Raji (cell line): ENCODE measurements around the gene FXYD1.

Source experiments
- POLR2A ChIP-seq: IDR thresholded peaks from 2 replicates; pipeline ENCODE4 v1.6.1; 2011; ENCODE audit warnings: low read depth, low read length, control low read depth; ENCODE audit not compliant: insufficient read depth

Gene FXYD1

GRCh38 chr19:35105047-35105410 lies 33.6 kb upstream of the FXYD1 start:
- TF ChIP-seq POLR2A = no peak

GRCh38 chr19:35105411-35106290 lies 33.0 kb upstream of the FXYD1 start:
- TF ChIP-seq POLR2A = no peak

GRCh38 chr19:35106291-35106583 lies 32.4 kb upstream of the FXYD1 start:
- TF ChIP-seq POLR2A = no peak

GRCh38 chr19:35106898-35107541 lies 31.6 kb upstream of the FXYD1 start:
- TF ChIP-seq POLR2A = no peak

GRCh38 chr19:35107545-35107944 lies 31.1 kb upstream of the FXYD1 start:
- TF ChIP-seq POLR2A = no peak

GRCh38 chr19:35108730-35109129 lies 29.9 kb upstream of the FXYD1 start:
- TF ChIP-seq POLR2A = no peak

GRCh38 chr19:35109395-35110112 lies 29.1 kb upstream of the FXYD1 start:
- no peak for TF ChIP-seq POLR2A

- no peak for TF ChIP-seq POLR2A
Measured at GRCh38 chr19:35110974-35111373, 27.6 kb upstream of the FXYD1 start.

- no peak for TF ChIP-seq POLR2A
Measured at GRCh38 chr19:35112995-35113688, 25.5 kb upstream of the FXYD1 start.

- TF ChIP-seq POLR2A = no peak
Measured at GRCh38 chr19:35114353-35115176, 24.1 kb upstream of the FXYD1 start.

- no peak for TF ChIP-seq POLR2A
Measured at GRCh38 chr19:35115177-35115951, 23.3 kb upstream of the FXYD1 start, which contains the start of gene FXYD3. FXYD3 (plus strand) TSS chr19:35115823; CDS start chr19:35119377, 3,554 bp downstream.

- TF ChIP-seq POLR2A = no peak
Measured at GRCh38 chr19:35116072-35116801, 22.4 kb upstream of the FXYD1 start.

- no peak for TF ChIP-seq POLR2A
Measured at GRCh38 chr19:35117116-35117515, 21.5 kb upstream of the FXYD1 start.
